Measurements from ENCODE around the gene EVPLL.

The EVPLL gene

DNA sequence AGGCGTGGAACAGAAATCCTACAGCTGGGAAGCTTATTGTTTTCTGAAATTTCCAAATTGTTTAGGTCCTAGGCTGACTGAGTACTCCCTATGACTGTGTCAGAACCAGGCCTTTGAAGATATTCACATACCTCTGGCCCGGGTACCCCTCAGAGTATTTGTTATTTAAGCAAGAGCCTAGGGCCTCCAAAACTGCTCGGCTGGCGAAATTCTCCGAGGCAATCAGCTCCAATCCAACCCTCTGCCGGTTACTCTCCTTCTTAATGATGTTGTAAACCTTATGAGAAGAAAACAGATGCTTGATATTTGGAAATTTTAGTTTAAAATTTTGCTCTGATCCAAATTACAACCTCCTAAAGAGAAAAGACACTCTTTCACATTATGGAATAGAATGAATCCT lies 24.0 kb upstream of the EVPLL start:
- no peak for DNase-seq (ENCODE audit: low read depth)

GRCh38 chr17:18356624-18357023 lies 21.0 kb upstream of the EVPLL start:
- TF ChIP-seq CTCF (IDR thresholded peaks at IDR 0.05; ENCODE audit: control insufficient read depth, insufficient read depth, low read depth, low read length, missing control alignments), result no peak
- DNase-seq (ENCODE audit: low read depth), result peak; percentile 24
- H3K4me3 ChIP-seq (ENCODE audit: control insufficient read depth, low read depth, low read length), result no peak overlapping the region

More for the DNA sequence above, 24.0 kb upstream of the EVPLL start:
- no peak for TF ChIP-seq CTCF (IDR thresholded peaks at IDR 0.05; ENCODE audit: control insufficient read depth, insufficient read depth, low read depth, low read length, missing control alignments)
- no peak overlapping the region for H3K4me3 ChIP-seq (ENCODE audit: control insufficient read depth, low read depth, low read length)

DNA sequence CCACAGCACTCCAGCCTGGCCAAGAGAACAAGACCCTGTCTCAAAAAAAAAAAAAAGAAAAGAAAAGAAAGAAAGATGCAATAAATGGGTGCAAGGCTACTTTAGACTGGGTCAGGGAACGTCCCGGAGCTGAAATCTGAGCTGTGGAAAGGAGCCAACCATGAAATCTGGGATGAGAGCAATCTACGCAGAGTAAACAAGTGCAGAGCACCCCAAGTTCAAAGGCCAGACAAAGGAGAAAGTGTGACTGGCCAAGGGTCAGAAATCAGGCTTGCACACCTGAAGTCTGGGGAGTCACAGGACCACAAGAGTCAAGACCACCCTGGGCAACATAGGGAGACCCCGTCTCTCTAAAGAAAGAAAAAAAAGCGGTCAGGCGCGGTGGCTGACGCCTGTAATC lies 17.1 kb upstream of the EVPLL start:
- no peak for DNase-seq (ENCODE audit: low read depth)
- no peak overlapping the region for H3K4me3 ChIP-seq (ENCODE audit: control insufficient read depth, low read depth, low read length)
- no peak for TF ChIP-seq CTCF (IDR thresholded peaks at IDR 0.05; ENCODE audit: control insufficient read depth, insufficient read depth, low read depth, low read length, missing control alignments)

- no peak overlapping the region for H3K4me3 ChIP-seq (ENCODE audit: control insufficient read depth, low read depth, low read length)
- no peak for TF ChIP-seq CTCF (IDR thresholded peaks at IDR 0.05; ENCODE audit: control insufficient read depth, insufficient read depth, low read depth, low read length, missing control alignments)
- no peak for DNase-seq (ENCODE audit: low read depth)
Measured at GRCh38 chr17:18361837-18362697, 15.5 kb upstream of the EVPLL start.

DNA sequence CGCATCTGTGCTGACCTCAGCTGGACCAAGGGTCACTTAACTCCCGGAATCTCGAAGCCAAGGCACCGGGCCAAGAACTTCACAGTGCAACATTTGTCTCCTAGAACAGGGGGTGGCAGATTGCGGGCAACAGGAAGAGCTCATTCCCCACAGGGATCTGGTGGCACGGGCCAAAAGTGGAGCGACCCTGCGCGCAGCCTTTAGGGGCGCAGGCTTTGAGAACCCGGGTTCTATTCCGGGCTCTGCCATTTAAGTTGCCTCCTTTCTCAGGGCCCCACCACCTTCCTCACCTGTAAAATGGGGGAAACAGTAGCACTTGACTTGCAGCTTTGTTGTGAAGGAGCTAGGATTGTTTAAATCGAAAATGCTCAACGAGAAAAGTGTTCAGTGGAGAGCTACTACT lies 14.9 kb upstream of the EVPLL start:
- TF ChIP-seq CTCF (IDR thresholded peaks at IDR 0.05; ENCODE audit: control insufficient read depth, insufficient read depth, low read depth, low read length, missing control alignments), result no peak
- DNase-seq (ENCODE audit: low read depth), result no peak
- H3K4me3 ChIP-seq (ENCODE audit: control insufficient read depth, low read depth, low read length), result peak overlapping the region; percentile 67

DNA sequence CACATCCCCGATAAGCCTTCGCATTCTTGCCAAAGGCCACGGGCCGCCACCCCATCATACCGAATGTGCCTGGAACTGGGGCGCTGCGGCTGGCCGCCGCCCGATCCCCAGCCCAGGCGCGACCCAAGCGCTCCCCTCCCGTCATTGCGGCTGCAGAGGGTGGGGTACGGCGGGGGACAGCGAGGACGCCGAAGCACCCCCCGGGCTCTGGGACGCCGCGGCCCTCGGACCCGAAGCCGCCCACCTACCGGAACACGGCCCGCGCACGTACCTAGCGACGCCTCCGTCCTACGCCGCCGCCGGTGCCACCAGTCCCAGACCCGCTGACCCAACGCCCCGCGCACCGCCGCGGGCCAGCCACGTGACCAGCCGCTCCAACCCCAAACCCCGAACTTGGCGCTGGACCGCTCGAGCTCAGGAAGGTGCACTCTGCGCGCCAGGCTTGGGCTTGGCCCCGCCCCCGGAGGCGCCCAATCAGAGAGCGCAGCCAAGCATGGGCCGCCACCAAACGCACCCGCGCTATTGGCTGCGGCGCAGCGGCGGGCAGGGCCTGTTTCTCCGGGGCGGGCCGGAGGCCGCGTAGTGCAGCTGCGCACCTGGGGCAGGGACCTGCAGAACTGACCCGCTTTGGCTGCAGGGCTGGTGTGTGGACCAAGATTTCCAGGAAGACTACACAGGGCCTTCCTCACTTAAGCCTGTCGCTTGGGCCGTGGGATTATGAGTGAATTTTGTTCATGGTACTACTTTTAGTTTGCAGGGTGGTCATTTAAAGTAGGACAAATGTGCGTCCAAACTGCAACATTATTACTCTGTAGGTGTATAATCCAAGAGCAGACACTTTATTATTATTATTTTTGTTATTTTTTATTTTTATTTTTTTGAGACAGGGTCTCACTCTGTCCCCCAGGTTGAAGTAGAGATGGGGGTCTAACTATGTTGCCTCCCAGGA lies 14.2 kb upstream of the EVPLL start, which contains the start of gene SHMT1:
Gene SHMT1, minus strand, starts transcription at position 450 of the 949 bp plus-strand sequence. CDS start 7,569 bp downstream, outside the sequence.
- DNase-seq (ENCODE audit: low read depth), result peak; percentile 20
- no peak for TF ChIP-seq CTCF (IDR thresholded peaks at IDR 0.05; ENCODE audit: control insufficient read depth, insufficient read depth, low read depth, low read length, missing control alignments)
- H3K4me3 ChIP-seq (ENCODE audit: control insufficient read depth, low read depth, low read length), result peak within 1 kb of the TSS; percentile 67

Measured in AG09309 (cell line).